Stimulated activated CD4-positive, alpha-beta T cell treated with anti-CD3 and anti-CD28 coated beads, Interleukin-15, amount 100 ng/mL, for 1 hour (primary cell): ENCODE data around the gene XAF1.
A peak's percentile ranks its signal among the peaks of the same experiment; 100 is the strongest.
"Not testable (repeated sequence)": the region's sequence is repeated elsewhere in the genome, so short reads cannot be mapped to it uniquely, and the experiment has no call there.

ENCODE experiments used
- DNase-seq, 2 donors: peaks; one replicate each; pipeline ENCODE4 v3.0.0-alpha.2; 2020; ENCODE audit warnings: low read depth in 1 of 2, low spot score in 1 of 2

Gene XAF1, protein sequence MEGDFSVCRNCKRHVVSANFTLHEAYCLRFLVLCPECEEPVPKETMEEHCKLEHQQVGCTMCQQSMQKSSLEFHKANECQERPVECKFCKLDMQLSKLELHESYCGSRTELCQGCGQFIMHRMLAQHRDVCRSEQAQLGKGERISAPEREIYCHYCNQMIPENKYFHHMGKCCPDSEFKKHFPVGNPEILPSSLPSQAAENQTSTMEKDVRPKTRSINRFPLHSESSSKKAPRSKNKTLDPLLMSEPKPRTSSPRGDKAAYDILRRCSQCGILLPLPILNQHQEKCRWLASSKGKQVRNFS

DNA sequence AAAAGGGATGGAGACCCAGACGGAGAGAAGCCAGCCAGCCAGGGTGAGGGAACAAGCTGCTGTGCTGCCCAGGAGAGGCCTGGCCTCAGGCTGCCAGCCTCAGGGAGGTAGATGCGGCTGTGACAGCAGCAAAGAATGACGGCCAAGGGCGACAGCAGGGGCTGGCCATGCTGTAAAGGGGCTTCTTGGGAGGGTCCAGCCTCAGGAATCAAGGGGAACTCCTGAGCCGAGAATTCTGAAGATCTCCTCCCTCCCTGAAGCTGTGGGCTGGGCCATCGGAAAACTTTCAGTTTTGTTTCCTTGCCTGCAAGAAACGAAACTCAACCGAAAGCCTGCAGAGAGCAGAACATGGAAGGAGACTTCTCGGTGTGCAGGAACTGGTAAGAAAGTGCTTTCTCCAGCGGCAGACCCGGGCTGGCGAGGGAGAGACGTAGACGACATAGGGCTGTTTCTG lies at the start of gene XAF1:
Gene XAF1 (plus strand): TSS at position 316 of the 454 bp plus-strand sequence. CDS start 33 bp downstream, at position 349.
- DNase-seq, result peak in 1 of 2 donors; percentile 25

DNA sequence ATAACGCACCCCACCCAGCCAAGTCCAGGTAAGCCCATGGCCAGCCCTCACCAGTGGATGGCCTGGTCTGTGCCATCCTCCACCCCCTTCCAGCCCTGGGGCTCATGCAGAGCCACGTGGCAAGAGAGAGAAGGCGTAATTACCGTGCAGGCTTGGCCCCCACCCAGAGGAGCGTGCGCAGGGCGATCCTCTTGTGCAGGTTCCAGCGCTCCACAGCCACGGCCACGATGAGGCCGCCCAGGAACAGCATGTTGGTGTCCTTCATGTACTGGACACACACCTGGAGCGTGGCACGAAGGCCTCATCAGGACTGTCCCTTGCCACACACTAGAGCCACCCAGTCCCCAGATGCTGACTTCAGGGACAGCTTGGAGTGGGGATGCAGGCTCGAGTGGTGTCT lies 49.3 kb upstream of the XAF1 start:
- DNase-seq, result no peak

DNA sequence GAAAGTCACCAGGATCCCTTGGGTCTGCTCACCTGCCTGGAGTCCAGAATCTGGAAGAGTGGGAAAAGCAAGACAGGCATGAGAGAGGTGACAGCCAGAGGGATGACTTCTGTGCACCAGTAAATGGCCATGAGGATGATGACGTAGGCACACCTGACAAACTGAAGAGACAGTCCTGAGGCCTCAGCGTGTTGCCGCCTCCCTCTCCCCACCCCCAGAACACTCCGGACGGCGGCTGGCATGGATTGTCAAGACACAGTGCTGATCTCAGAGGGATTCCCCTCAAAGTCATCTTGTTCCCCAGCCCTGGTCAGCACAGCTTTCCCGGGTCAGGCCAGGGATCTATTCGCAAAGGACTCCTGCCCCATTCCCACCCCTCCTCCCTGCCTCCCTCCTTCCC lies 48.9 kb upstream of the XAF1 start:
- no peak for DNase-seq

DNA sequence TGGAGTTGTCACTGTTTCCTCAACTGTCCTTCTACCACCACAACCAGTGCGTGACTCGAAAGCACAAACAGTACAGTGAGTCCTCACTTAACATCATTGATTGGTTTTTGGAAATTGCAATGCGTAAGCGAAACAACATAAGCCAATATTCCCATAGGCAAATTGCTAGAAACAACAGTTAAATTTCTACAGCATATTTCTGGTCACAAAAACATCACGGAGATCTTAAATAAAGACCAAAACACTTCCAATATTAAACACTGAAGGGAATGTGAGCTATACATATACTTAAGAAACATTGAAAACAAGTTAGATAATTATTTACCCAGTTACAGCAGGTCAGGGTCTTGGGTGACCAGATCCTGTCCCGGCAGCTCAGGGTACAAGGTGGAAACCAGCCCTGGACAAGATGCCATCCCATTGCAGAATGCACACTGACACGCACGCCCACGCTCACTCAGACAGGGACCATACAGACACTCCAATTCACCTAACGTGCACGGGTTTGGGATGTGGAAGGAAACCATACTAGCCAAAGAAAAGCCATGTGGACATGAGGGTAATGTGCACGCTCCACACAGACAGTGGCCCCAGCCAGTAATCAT lies 47.4 kb upstream of the XAF1 start:
- DNase-seq, result no peak

DNA sequence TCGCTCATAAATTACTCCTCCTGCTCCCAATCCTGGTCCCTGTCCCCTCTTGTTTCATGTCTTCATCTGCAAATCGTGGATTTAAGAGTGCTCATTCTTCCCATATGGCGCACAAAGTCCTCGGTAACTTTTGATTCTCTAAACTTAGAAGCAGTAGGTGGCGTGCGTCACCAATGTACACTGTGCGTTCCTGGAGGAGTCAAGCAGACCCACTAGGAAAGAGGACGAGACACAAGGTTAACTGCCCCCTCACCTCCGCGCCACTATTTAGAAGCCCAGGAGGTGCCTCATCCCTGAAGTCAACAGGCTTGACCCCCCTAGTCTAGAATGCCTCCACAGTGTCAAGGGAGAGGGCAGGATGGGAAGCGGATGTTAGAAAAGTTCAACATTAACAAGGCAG lies 45.5 kb upstream of the XAF1 start:
- no peak for DNase-seq

DNA sequence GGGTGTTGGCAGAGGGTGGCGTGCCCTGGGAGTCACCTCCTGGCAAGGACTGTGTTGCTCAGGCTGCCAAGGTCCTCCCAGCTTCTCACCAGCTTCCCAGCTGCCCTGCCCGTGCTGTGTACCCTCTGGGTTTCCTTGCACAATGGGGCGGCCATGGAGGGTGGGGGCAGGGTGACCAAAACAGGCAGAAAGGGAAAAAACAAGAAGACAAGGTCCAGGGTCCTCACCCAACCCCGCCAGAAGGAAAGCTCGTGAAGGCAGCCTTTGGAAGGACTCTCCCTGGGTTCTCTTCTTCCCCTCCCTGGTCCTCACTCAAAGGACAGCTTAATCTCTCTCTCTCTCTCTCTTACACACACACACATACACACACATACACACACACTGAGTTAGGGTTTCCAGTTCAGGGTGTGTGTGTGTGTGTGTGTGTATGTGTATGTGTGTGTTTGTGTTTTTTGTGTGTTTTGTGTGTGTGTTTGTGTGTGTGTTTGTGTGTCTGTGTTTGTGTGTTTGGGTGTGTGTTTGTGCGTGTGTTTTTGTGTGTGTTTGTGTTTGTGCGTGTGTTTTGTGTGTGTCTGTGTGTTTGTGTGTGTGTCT lies 44.7 kb upstream of the XAF1 start:
- no peak for DNase-seq

DNA sequence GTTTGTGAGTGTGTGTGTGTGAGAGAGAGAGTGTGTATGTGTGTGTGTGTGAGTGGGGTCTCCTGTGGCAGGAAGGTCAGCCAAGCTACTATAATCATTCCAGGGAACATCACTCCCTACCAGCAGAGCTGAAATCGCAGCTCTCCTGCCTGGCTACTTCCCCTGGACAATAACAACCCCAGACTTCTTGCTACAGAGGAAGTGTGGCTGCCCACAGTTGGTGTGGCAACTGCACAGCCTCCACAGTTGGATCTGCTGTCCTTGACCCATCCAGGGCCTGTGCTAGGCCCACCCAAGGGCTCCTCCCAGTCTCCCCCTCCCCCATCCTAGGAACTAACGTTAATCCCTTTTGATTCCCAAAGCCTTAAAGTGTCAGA lies 44.2 kb upstream of the XAF1 start:
- no peak for DNase-seq

DNA sequence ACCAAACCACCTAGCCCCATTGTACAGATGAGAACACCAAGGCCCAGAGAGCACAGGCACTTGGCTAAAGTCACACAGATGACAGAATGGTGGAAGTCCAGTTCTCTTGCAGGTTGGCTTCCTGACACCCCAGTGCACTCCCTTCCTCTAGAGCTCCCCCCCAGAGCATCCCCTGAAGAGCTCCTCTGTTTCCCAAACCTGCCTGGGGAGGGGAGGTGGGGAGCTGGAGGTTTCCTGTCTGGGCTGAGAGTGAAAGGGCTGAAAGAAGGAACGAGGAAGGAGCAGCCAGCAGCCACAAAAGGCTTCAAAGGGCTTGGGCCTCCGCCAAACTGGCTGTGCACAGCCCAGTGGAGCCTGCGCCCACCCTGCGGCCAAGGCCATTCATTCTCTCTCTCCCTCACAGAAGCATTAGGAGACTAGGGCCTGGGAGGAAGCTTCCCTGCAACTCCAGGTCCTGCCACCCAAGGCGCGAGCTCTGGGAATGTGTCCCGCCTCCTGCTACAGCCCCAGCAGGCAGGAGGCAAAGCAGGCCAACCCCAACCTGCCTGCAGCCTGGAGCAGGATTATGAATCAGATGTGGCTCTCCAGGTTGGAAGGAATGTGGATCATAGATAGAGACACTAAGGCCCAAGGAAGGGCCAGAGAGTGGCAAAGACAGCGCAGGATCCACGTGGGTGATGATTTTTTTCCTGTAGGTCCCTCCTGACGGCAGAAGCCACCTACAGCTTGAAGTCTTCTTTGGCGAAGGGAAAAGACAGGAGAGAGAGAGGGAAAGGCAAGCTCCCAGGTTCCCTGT lies 43.6 kb upstream of the XAF1 start:
- no peak for DNase-seq

DNA sequence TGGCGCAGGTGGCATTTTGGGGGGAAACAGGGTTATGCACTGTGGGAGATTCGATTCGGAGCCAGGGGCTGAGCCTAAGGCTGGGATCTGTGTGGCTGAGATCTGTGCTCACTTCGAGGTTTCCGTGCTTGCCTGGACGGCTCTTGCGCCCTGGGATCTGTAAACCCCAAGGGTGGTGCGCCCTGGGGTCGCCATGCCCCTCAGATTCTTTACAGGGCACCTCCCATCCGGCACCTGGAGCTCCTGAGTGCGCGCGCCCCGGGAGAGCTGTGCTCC lies 43.1 kb upstream of the XAF1 start:
- no peak for DNase-seq

DNA sequence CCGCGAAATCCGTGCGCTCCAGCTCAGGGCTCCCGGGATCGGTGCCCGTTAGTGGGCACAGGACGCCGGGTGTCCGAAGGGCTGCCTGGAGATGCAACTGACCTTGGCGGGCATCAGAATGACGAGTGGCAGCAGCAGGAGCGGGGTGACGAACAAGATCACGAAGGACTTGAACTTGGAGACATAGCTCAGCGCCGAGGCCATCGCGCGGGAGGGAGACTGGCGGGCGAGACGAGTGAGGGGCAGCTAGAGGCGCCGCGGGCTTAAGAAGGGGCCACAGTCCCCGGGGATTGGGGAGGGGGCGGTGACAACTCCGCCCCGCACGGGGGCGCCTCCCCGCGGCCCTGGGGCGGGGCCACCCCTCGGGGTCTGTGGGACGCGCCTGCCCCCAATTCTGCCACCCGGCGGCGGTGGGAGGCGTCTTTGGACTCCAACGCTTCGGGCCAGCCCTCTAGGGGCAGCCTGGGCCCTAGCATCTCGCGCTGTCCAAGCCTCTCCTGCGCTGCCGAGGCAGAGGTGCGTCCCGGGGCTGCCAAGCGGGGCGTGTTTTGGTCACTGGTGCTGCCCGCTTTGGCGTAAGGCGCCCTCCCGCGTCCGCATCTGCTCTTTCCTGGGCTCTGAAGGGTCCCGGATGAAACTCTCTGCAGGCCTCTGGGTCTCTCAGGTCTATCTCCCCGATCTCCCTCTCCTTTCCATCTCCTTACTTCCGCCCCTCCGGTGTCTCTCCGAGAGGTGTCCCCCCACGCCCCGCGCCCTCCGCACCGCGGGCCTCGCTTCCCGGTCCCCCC lies 42.5 kb upstream of the XAF1 start, which contains the start of gene SLC13A5:
Gene SLC13A5 (minus strand): TSS at position 240 of the 788 bp plus-strand sequence. CDS start 36 bp downstream, at position 204.
- DNase-seq, result no peak

DNA sequence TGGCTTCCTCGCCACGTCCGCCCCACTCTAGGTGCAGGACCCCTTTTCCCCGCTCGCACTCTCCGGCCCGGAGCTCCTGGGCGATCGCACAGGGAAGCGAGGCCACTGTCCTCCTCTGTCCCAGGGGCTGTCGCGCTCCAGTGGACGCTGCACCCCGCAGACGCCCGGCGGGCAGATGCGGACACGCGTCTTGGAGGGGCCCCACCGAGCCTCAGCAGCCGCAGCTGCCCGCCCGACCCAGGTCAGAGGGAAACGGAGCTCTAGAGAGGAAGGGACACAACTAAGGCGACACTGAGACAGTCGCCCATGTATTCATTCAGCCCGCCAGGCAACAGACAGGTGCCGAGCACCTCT lies 42.0 kb upstream of the XAF1 start:
- no peak for DNase-seq

DNA sequence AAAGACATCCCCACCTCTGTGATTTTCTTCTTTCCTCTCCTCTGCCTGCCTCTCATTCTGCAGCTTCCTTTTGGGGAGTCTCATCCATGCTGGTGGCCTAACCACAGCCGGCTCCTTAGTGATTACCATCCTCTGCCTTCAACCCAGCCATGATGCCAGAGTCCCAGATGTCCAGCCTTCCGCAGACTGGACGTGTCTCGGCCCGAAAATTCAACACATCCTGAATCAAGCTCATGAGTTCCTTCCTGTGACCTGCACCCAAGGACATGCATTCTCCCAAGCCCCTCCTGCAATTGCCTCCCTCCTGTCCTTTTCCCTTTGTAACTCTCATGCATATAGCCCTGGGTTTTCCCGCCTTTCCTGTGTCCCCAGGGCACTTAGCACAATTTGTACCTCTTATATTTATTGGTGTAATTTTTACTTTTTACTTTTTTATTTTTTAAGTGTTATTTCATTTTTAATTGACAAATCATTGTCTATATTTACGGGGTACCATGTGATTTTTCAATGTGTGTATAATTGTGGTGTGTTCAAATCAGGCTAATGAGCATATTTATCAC lies 41.5 kb upstream of the XAF1 start:
- no peak for DNase-seq

DNA sequence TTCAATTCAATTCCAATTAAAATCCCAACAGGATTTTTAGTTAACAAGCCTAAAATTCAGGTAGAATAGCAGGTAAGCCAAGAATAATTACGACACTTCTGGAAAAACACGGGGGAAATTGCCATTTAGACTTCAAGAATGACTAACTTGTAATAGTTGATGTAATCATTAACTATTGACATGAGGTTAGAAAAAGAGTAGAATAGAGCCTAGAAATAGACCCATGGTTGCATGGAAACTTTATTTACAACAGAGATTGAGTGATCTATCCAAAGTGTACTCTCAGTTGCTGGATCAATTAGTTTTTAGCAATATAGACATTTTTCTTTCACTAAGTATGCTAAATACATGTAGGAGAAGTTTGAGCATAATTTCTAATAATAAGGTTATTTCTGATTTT lies 39.1 kb upstream of the XAF1 start:
- DNase-seq, result no peak

DNA sequence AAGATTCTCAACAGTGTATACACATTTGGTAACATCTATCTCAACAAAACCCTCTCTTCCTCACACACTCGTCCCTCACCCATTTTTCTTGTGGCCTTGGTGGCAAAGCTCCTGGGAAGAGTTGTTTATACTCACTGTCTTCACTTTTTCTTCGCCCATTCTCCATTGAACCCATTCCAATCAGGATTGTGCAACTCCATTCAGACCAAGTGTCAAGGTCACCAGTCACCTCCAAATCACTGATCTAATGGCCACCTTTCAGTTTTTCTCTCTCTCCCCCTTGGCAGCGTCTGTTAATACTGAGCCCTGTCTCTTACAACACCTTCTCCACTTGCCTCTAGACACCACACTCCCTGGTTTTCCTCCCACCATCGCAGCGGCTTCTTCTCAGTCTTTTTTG lies 34.1 kb upstream of the XAF1 start:
- DNase-seq, result no peak

DNA sequence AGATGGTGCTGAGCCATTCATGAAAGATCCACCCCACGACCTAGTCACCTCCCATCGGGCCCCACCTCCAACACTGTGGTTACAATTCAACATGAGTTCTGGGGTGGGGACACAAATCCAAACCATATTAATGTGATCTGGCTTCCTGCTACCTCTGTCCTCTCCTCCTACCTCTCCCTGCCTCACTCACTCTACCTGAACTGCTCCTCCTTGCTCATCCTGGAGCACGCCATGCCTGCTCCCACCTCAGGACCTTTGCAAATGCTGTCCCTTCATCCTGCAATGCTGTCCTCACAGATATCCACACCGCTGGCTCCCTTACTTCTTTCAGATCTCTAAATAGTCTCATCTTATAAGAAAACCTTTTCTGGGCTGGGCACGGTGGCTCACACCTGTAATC lies 31.8 kb upstream of the XAF1 start:
- DNase-seq, result no peak

DNA sequence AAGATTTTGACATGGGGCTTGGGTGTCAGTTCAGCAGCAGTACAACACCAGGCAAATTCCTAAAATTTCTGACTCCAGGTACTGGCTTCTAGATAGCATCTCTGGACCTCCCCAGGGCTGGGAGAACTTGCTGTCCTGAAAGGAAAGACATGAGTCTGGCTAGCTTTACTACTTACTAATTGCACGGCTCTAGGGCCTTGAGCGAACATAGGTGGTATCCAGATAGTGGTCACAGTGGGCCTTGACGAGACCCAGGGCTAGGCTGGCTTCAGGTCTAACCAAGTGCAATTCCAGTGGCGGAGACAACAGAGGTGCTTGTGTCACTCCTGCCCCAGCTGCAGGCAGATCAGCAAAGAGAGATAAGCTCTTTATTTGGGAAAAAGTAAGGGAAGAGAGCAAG lies 26.3 kb upstream of the XAF1 start:
- DNase-seq, result no peak

DNA sequence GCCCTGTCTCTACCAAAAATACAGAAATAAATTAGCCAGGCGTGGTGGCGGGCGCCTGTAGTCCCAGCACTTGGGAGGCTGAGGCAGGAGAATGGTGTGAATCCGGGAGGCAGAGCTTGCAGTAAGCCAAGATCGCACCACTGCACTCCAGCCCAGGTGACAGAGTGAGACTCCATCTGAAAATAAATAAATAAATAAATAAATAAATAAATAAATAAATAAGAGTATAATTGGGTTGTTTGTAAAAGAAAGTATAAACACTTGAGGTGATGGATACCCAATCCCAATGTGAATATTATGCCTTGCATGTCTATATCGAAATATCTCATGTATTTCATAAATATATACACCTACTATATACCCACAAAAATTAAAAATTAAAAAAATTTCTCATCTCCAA lies 9.2 kb upstream of the XAF1 start:
- DNase-seq, result not testable (repeated sequence)

DNA sequence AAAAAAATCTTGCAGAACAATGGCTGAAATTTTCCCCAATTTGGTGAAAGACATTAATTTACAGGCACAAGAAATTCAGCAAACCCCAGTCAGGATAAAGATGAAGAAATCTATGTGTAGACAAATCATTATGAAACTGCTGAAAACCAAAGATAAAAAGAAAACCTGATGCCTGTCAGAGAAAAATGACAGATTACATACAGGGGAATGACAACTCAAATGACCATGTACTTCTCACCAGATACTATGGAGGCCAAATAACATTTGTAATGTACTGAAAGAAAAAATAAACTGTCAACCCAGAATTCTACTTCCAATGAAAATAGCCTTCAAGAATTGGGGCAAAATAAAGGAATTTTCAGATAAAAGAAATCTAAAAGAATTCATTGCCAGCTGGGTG lies 7.2 kb upstream of the XAF1 start:
- DNase-seq, result no peak

DNA sequence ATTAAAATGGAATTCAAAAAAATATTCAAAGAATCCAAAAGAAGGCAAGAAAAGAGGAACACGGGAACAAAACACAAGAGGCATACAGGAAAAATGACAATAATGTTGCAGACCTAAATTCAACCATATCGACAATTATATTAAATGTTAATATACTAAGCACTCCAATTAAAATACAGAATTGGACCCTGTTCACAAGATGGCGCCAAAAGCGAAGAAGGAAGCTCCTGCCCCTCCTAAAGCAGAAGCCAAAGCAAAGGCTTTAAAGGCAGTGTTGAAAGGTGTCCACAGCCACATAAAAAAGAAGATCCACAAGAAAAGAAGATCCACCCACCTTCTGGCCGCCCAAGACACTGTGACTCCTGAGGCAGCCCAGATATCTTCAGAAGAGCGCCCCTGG lies 6.3 kb upstream of the XAF1 start:
- no peak for DNase-seq

DNA sequence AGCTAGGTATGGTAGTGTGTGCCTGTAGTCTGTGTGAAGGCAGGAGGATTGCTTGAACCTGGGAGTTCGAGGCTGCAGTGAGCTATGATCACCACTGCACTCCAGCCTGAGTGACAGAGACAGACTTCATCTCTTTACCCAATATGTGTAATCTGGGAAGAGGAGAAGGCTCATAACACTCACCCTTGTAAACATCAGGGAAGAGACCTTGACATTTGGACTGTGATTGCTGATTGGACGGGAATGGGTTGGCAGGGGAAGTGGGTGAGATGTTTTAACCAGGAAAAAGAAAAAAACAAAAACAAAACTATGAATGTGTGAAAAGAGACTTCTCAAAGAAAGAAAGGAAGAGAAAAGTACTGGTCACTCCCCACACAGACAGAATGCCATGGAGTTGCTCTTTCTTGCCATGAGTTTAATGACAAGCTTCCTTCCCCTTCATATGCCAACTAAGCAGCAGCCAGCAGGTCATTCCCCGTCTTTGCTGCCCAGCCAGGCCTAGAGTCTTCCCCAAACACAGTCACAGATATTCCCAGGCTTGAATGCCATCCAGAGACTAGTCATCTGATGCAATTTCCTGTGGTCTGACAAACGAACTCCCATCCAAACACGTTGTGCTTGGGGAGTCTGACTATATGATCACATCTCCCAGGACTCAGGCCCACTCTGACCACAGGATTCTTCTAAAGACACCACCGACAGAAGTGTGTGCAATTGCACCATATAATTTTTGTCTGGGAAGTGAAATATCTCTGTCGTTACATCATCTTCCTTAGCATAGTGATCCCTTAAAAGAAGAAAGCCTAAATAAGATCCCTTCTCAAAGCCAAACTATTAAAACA lies 3.6 kb upstream of the XAF1 start:
- DNase-seq, result no peak
